Central memory CD4-positive, alpha-beta T cell (primary cell): ENCODE measurements around the gene CAP2.
"Not testable (repeated sequence)": the region's sequence is repeated elsewhere in the genome, so short reads cannot be mapped to it uniquely, and the experiment has no call there.

Experiments
- DNase-seq: peaks from one replicate; pipeline ENCODE4 v3.0.0; 2022

CAP2 gene

DNA sequence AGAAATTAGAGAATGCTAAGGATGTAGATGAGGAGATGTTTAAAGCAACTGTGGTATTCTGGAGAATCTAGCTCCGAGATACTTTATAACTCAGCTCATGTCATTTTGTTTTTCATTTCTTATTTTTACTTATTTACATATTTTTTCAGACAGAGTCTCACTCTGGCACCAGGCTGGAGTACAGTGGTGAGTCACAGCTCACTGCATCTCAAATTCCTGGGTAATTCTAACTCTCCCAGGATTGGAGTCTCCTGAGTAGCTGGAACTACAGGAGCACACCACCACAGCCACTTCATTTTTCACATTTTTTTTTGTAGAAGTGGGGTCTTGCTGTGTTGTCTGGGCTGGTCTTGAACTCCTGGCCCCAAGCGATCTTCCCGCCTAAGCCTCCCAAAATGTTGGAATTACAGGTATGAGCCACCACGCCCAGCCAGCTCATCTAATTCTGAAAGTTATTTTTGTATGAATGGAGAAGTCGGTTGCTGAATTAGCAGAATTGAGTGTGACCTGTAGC lies 112.4 kb downstream of the CAP2 start:
- no peak for DNase-seq

DNA sequence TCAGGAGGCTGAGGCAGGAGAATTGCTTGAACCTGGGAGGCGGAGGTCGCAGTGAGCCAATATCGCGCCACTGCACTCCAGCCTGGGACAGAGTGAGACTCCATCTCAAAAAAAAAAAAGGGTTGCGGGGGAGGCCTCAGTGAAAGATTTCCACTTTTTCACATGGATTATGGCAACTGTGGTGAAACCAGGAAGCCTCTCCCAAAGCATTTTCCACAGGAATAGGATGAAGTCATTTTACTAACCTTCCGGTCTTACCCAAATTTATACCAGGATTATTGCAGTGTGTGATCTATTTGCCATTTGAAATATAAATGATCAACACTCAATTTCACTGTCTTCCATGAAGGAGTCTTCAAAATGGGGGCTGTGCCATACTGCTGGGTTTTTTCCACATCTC lies 113.1 kb downstream of the CAP2 start:
- DNase-seq: no peak

DNA sequence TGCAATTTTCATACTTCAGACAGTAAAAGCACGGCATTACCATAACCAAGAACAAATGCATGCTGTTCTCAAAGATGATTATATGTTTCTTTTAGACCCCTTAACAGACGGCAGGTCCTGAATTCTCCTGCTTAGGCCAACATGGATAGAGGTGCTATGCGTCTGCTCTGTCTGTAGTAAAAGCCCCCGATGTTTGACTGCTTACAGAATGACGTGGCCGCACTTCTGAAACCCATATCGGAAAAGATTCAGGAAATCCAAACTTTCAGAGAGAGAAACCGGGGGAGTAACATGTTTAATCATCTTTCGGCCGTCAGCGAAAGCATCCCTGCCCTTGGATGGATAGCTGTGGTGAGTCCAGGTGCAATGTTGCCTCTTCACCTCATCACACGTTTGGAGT lies 113.6 kb downstream of the CAP2 start:
- no peak for DNase-seq

DNA sequence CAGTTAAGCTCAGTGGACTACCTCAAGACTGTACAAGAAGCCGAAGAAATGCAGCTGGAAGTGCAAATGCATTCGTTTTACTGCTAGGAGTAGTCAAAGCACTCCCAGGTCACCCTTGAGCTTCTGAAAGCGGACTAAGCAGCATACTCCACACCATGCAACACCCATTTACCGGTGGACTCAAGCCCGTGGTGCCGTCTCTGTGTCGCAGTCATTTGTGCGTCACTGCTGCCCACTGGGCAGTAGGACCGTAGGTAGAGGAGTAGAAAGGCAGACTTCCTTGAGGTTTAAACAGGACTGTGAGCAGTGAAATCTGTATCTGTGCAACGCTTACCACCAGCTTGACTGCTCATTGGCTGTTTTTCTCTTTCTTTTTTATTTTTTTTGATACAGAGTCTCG lies 117.7 kb downstream of the CAP2 start:
- no peak for DNase-seq

DNA sequence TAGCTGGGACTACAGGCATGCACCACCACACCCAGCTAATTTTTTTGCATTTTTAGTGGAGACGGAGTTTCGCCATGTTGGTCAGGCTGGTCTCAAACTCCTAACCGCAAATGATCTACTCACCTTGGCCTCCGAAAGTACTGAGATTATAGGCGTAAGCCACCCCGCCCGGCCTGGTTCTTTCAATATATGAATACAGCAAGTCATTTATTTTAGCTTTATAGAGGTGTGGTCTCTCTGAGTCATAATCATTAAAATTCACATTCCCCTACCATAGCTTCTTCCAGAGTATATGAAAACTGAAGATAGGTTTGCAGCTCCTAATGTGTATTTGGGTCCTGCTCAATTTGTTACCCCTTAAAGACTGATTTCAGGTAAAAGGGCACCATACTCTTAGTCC lies 118.2 kb downstream of the CAP2 start:
- no peak for DNase-seq

DNA sequence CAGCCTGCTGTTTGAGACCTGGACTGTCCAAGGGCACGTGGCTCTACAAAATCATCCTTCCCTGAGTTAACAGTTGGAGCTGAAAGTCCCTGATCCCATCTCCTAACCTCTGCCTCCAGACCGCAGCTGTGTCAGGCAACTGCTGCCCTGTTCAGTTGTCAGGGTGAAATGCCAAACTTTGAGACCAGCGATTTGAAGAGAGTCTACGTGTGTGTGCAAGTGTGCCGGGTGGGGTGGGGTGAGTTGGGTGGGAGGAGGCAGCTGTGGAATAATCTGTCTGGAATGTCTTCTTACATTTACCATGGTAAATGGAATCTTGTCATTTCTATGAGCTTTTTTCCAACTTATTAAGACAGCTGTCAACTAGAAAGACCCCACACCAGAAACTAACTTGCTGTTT lies 125.7 kb downstream of the CAP2 start:
- DNase-seq: no peak

DNA sequence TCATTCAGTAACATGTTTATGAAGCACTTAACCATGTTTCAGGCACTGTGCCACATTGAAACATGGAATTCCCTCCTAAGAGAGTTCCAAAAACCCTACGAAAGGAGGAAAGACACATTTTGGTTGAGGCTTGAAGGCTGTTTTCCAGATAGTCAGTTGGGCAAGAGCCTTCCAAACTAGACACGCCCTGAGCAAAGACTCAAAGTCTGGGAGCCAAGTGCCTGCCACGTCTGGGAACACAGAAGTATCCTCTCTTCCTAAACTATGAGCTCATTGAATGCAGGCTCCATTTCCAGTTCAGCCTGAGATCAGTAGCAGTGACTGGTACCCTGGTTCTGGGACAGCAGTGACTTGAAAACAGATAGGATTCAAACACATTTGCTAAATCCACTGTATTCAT lies 132.2 kb downstream of the CAP2 start:
- DNase-seq: no peak

DNA sequence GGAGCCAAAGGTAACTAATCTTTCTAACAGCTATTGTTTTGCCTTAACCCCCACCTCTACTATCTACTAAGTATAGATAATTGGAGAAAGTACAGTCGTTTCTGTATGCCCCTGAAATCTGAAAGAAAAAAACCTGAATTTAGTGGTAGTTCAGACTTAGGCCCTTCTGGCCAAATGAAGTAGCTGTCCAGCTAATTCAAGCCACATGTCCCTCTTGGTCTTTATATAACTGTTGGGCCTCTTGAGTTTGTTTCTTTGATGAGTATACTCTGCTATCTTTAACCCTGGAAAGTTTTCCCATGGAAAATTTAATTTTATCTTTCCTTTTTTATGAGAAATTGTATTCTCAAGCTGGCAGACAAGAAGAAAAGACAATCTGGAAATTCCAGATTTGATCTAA lies 133.7 kb downstream of the CAP2 start:
- DNase-seq: no peak

DNA sequence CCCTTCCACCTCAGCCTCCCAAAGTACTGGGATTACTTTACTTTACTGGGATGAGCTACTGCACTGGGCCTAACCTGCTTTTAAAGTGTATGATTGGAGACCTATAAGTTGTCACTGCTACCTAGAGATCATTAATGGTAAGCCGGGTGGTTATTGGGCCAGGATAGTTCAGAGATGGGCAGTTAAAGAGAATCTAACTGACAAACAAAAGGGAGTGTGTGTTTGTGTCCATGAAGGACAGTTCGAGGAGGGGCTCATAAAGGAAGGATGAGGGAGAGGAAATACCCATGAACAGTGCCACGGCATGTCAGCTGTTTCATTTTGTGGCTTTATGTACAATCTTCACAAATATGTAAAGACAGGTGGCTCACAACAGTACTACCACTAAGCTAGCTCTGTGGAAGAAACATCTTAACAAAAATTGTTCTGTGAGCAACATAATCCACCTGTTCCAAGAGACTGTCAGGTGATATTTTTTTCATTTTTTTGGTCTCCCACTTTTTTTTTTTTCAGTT lies 137.0 kb downstream of the CAP2 start:
- DNase-seq: no peak

DNA sequence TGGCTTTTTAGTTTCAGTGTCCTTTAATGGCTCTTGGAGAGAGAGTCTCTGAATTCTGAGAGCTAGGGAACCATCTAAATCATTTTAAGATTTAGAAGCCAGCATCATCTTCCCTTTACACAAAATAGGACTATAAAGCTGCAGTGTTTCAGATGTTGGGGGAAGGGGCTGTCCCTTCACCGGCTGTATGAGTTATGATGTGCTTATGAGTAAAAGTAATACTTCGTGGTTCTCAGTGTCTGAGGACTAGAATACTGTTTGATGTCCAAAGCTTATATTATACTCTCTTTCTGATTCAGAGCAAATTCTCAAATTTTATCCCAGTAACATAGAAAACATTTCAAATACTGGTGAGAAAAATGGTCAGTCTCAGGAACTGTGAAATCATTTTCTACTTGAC lies 143.2 kb downstream of the CAP2 start:
- DNase-seq: no peak

DNA sequence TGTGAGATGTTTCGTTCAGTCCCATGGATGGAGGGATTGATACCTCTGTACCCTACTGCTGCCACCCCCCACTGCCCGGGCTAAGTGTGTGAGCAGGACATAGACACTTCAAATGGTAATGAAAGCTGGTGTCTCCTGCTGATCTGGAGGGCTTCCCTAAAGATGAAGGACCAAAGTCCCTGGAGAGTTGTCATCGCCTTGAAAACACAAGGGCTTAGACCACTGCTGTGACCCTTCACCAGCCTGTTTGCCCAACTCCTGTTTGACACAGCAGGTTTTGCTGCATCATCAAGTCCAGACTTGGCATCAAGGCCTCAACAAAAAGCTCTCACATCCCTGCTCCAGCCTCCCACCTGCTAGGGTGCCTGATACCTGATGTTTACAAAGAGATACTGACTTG lies 148.8 kb downstream of the CAP2 start:
- no peak for DNase-seq

DNA sequence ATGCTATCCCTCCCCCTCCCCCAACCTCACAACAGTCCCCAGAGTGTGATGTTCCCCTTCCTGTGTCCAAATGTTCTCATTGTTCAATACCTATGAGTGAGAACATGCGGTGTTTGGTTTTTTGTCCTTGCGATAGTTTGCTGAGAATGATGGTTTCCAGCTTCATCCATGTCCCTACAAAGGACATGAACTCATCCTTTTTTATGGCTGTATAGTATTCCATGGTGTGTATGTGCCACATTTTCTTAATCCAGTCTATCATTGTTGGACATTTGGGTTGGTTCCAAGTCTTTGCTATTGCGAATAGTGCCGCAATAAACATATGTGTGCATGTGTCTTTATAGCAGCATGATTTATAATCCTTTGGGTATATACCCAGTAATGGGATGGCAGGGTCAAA lies 152.3 kb downstream of the CAP2 start:
- not testable (repeated sequence) for DNase-seq

DNA sequence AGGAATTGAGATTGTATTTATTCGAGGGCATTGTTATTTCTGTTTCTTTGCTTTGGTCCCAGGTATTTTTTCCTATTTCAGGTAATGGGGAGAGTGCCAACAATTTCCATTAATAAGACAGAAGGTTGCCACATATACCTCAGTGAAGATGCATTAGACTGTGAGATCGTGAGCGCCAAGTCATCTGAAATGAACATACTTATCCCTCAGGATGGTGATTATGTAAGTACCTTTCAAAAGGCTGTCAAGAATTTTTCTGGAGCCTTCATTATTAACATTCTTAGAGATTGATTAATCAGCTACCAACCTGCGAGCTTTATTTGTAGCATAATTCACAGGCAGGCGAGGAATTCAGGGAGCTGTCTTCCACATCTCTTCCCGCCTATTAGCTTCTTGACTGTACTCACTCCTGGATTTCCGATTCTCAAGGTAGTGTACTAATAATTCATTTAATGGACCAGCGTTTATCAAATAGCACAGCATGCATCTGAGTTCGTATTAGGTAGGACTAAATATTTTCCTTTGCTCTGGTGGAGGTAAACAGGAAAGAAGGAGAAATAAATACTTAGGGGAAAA lies 158.1 kb downstream of the CAP2 start:
- DNase-seq: no peak

DNA sequence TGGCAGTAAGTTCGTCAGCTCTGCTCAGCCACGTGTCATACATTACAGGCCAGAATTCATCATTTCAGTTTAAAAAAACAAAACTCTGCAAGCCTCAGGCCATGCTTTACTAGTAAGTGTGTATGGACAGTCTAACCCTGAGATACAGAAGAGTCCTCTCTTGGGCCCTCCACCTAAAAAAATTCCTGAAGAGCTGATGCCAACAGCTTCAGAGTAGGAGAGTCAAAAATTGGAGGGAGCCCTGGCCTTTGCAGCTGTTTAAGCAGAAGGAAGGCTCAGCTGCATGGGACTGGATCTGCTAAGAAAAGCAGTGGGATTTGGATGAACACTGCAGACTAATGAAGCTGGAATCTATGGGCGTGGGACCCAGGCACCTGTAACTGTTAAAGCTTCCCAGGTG lies 159.5 kb downstream of the CAP2 start:
- DNase-seq: no peak

DNA sequence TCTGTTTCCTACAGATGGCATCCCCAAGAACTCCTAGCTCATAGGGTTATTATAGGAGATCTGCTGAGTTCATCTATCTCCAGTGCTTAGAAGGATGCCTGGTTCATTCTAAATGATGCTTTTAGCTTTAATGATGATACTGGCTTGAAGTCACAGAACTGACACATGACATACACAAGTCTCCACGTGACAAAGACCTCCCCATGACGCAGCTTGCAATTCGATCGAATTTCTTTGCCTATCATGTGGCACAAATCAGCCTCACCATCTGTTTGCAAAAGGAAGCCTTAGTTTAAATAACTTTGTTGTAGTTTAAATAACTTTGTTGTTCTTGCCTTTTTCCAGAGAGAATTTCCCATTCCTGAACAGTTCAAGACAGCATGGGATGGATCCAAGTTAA lies 162.6 kb downstream of the CAP2 start:
- no peak for DNase-seq

DNA sequence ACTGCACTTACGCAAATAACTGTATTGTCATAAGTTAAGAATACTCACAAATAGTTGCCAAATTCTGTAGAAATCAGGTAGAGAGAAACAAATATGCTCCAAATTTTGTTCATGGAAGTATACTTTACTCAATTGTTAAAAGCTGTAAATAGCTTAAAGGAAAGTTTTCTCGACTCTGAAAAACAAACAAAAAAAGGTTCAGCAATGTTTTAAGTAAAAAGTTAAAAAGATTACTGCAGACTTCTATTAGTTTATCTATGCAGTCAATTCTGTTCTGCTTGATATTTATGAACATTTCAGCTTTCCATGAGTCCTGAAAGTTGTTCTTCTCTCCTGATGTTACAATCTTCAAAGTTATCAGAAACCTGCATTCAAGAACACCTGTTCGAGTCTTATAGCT lies 169.2 kb downstream of the CAP2 start:
- no peak for DNase-seq

DNA sequence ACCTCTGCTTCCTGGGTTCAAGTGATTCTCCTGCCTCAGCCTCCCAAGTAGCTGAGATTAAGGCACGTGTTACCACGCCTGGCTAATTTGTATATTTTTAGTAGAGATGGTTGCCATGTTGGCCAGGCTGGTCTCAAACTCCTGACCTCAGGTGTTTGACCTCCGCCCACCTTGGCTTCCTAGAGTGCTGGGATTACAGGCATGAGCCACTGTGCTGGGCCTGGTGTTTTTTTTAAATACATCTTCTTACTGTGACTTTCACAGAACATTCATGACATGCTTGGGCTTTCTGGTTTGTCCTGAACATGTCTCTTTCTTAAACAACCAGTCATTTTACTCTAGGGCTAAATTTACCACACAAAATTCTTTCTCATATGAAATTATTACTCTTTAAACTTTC lies 172.0 kb downstream of the CAP2 start:
- no peak for DNase-seq

DNA sequence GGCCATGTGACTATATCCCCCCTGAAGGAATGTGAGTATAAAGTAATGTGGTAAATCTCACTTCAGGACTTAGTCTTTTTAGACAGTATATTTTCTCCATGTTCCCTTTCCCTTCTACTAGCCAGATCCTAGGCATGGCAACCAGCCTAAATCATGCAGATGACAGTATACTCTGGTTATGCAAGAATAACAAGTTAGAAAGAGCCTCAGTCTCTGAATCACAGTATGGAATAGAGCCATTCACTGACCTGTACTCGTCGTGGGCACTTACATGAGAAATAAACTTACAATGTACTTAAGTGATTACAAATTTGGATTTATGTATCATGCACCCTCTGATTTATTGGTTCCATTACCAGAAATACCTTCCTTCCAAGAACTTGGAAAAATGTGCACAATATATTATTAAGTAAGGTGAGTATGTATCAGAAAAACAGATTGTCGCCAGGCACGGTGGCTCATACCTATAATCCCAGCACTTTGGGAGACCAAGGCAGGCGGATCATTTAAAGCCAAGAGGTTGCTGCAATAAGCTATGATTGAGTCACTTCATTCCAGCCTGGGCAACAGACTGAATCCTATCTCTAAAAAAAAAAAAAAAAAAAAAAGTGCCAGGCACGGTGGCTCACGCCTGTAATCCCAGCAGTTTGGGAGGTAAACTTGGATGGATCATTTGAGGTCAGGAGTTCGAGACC lies 181.6 kb downstream of the CAP2 start:
- no peak for DNase-seq

DNA sequence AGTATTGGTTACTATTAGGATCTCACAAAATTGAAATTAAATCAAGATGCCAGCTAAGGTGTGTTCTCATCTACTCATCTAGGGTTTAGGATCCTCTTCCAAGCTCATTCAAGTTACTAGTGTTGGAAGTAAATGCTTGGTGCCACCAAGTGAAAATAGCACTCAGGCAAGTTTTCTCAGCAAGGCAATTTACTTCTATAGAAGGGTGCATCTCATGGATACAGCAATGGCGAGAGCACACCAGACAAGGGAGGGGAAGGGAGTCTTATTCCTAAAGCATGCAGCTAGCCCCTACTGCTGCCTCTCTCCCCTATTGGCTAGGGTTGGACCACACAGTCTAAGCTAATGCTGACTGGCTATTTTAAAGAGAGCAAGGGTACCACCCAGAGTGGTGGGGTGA lies 183.7 kb downstream of the CAP2 start:
- no peak for DNase-seq

DNA sequence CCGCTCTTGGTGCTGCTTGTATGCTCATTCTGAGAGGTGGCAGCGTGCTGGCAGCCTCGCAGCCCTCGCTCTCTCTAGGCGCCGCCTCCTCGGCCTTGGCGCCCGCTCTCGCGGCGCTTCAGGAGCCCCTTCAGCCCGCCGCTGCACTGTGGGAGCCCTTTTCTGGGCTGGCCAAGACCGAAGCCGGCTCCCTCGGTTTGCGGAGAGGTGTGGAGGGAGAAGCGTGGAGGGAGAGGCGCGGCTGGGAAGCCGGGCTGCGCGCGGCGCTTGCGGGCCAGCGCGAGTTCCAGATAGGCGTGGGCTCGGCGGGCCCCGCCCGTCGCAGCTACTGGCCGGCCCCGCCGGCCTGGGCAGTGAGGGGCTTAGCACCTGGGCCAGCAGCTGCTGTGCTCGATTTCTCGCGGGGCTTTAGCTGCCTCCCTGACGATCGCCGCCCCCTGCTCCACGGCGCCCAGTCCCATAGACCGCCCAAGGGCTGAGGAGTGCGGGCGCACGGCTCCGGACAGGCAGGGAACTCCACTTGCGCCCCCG lies 187.2 kb downstream of the CAP2 start:
- peak; percentile 6 for DNase-seq

DNA sequence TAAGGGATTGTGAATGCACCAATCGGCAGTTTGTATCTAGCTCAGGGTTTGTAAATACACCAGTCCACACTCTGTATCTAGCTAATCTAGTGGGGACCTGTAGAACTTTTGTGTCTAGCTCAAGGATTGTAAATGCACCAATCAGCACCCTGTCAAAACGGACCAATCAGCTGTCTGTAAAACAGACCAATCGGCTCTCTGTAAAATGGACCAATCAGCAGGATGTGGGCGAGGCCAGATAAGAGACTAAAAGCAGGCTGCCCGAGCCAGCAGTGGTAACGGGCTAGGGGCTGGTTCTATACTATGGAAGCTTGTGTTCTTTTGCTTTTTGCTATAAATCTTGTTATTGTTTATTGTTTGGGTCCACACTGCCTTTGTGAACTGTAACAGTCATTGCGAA lies 187.9 kb downstream of the CAP2 start:
- DNase-seq: not testable (repeated sequence)

DNA sequence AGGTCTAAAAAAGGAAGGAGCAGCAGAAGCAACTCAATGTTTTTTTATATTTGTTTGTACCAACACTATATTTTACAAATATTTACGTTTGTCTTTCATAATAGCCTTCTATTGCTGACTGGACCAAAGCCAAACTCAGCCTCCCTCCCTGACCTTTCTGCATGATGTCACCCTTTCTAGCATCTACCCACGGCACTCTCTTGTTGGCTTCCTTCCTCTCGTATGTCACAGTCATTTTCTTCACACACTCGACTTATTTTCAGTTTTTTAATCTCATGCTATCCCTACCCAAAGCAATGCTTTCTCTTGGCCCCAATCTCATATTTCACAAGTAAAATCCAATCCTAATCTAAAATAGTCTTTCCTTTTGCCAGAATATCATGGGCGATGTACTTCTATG lies 190.4 kb downstream of the CAP2 start:
- DNase-seq: no peak

DNA sequence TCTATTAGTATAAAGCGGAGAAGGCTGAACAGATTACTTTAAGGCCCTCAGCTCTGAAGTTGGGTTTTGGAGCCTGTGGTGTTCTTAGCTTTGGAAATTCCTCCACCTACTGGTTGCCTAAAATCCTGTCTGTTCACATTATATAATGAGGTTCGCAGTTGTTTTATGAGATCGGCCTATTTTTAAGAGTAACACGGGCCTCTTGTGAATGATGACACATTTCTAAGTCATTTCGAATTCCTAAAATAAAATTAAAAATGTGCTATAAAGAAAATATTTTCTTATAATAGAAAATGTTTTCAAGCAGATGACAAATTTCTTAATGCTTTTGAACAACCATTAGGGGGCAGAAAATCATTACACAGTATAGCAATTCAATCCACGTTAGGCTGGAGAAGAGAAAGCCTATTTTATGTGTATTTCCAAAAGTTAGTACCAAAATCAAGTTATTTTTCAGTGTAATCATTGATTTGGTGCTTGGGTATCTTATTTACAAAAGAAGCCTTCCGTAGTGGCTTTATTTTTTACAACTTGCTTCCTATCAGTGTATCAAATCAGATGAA lies 190.9 kb downstream of the CAP2 start:
- DNase-seq: peak; percentile 30
